Measurements from ENCODE around the gene CCL26. TPM values are rescaled to one million over a fixed set of nuclear protein-coding genes. Genes with fewer than 3 reads are reported as not detected.

The CCL26 gene
- total and polyA plus RNA-seq, 10 of the 15 experiments (the other 5 are each of a cell fraction or from before 2014, with no cell fraction given) = not detected

DNA sequence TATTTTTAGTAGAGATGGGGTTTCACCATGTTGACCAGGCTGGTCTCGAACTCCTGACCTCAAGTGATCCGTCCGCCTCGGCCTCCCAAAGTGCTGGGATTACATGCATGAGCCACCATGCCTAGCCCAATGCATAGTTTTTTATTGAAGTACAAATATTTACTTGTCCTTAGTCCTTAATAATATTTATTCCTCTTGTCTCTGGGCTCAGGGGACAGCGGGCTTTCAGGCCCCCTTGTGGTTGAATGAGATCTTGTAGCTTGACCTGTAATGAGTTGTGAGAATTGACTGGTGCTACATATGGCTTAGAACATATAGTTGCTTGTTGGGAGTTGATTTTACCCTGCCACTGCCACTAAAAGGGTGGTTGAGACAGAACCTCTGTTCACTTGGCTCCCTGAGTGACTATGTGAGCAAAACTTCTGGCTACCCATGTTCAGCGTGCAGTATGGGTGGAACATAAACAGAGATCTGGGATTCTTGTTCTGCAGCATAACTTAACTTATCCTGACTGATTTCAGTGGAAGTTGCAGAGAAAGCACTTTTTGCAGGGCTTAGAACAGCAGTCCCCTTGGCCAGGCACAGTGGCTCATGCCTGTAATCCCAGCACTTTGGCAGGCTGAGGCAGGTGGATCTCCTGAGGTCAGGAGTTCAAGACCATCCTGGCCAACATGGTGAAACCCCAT, 14.9 kb downstream of the CCL26 start:
- H3K36me3 ChIP-seq (ENCODE audit: control insufficient read depth in 2 of 2, insufficient read depth in 2 of 2, low read length in 1 of 2) = no peaks in the 10 kb centered on the region
- no peak for FAIRE-seq
- H4K20me1 ChIP-seq (ENCODE audit: control insufficient read depth, insufficient read depth) = no peaks in the 10 kb centered on the region
- H3K4me3 ChIP-seq = no peak overlapping the region
- DNase-seq (ENCODE audit: low read depth, low spot score) = no peak
- H3K27me3 ChIP-seq (replicated peaks in 1 of 2; ENCODE audit: control insufficient read depth in 2 of 2, insufficient read depth in 2 of 2, low read length in 1 of 2) = no peaks in the 10 kb centered on the region
- intact Hi-C loops (cut with micrococcal nuclease; ENCODE audit: unreplicated experiment) (loop anchor here (10.0 kb wide), 1 partner anchor 682 kb away; the partner anchor contains the start of gene RCC1L), in situ Hi-C loops (cut with MboI) (loop anchor here (25.0 kb wide), 1 partner anchor 695 kb away; the partner anchor contains the start of gene RCC1L)
- H3K9me3 ChIP-seq (replicated peaks; ENCODE audit: control insufficient read depth, insufficient read depth, low read length) = no peaks in the 10 kb centered on the region; the same call in 2 of the 3 replicates
- 53% methylated on average over 6 of the region's 6 CpGs for WGBS (ENCODE audit: insufficient coverage, insufficient replicate concordance, low lambda C conversion rate, missing lambda C conversion rate)
- ChIA-PET RAD21 (ENCODE audit: unreplicated experiment) (interaction anchor here (1.4 kb wide), 1 partner anchor 9 kb away, joined by 3 read pairs; no protein-coding TSS in a partner anchor), SMC1A (ENCODE audit: uncharacterized antibody, unreplicated experiment) (interaction anchor here (1.0 to 2.0 kb wide), 2 partner anchors 16 to 17 kb away, joined by 3 to 5 read pairs; no protein-coding TSS in a partner anchor), POLR2A (interaction anchor here (0.6 kb wide), 1 partner anchor 85 kb away, joined by 3 read pairs; no protein-coding TSS in a partner anchor), CTCF (interaction anchor here (1.1 to 1.2 kb wide), 3 partner anchors 17 to 263 kb away, joined by 3 to 4 read pairs (median 3); no protein-coding TSS in a partner anchor)
- TF ChIP-seq CBFB (IDR thresholded peaks at IDR 0.05; ENCODE audit: low read depth) (no peak), SMC3 (IDR thresholded peaks at IDR 0.05; ENCODE audit: borderline replicate concordance, low read length) (peak; percentile 46; the same call in 1 of the 2 replicates), RAD21 (IDR thresholded peaks at IDR 0.05; ENCODE audit: insufficient read depth, low read depth, low read length) (peak; percentile 51), TCF12 (IDR thresholded peaks at IDR 0.05; ENCODE audit: low read depth, low read length) (no peak)
- TF ChIP-seq, protein P1, sequence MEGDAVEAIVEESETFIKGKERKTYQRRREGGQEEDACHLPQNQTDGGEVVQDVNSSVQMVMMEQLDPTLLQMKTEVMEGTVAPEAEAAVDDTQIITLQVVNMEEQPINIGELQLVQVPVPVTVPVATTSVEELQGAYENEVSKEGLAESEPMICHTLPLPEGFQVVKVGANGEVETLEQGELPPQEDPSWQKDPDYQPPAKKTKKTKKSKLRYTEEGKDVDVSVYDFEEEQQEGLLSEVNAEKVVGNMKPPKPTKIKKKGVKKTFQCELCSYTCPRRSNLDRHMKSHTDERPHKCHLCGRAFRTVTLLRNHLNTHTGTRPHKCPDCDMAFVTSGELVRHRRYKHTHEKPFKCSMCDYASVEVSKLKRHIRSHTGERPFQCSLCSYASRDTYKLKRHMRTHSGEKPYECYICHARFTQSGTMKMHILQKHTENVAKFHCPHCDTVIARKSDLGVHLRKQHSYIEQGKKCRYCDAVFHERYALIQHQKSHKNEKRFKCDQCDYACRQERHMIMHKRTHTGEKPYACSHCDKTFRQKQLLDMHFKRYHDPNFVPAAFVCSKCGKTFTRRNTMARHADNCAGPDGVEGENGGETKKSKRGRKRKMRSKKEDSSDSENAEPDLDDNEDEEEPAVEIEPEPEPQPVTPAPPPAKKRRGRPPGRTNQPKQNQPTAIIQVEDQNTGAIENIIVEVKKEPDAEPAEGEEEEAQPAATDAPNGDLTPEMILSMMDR (IDR thresholded peaks at IDR 0.05 in 2 of 3, conservative IDR thresholded peaks at IDR 0.05 in 1 of 3; ENCODE audit: control insufficient read depth in 2 of 3, extremely low read depth in 1 of 3, insufficient read depth in 1 of 3, low read depth in 3 of 3, low read length in 3 of 3) = peak; percentile 38 to 42 (median 41); a peak in 4 of 6 replicates
- H3K9ac ChIP-seq (ENCODE audit: control insufficient read depth, insufficient read depth, low read length) = no peak overlapping the region
- no TSS peak for BruUV-seq (replicated peaks)
- peak; percentile 83 for ATAC-seq
- no peaks in the 10 kb centered on the region for H3K79me2 ChIP-seq (ENCODE audit: control insufficient read depth, insufficient read depth, low read length)
- H2AFZ ChIP-seq (ENCODE audit: control insufficient read depth, low read depth, low read length) = no peak overlapping the region
- H3K4me2 ChIP-seq (ENCODE audit: control insufficient read depth, insufficient read depth) = no peak overlapping the region
- H3K4me1 ChIP-seq (ENCODE audit: control insufficient read depth, insufficient read depth, low read length) = no peaks in the 10 kb centered on the region
- no peak overlapping the region for H3K27ac ChIP-seq (ENCODE audit: control insufficient read depth, insufficient read depth)

Data from GM12878 (cell line).